ENCODE measurements around the gene ECE2. TPM values are rescaled to one million over a fixed set of nuclear protein-coding genes. Genes with fewer than 3 reads are reported as not detected.

ECE2 gene
- total and polyA plus RNA-seq, 2 experiments from 2014 or later: not detected

GRCh38 chr3:184307915-184308314, 32.1 kb downstream of the ECE2 start:
- no peaks in the 10 kb centered on the region for H3K9me3 ChIP-seq (ENCODE audit: low read depth)
- H3K79me2 ChIP-seq: peaks cover 3% of the 10 kb centered on the region
- no peak overlapping the region for H3K27ac ChIP-seq
- H3K4me2 ChIP-seq: no peak overlapping the region
- no peak for DNase-seq (ENCODE audit: low spot score)
- no peaks in the 10 kb centered on the region for H3K9me2 ChIP-seq (replicated peaks; ENCODE audit: insufficient read depth)
- 94% methylated on average over 9 of the region's 9 CpGs for WGBS (ENCODE audit: low lambda C conversion rate, missing lambda C conversion rate)
- H4K20me1 ChIP-seq (ENCODE audit: insufficient read depth, poor library complexity, severe bottlenecking): no peaks in the 10 kb centered on the region
- no peaks in the 10 kb centered on the region for H3K4me1 ChIP-seq (ENCODE audit: insufficient read depth)
- no peaks in the 10 kb centered on the region for H3K27me3 ChIP-seq
- TF ChIP-seq EZH2phosphoT487 (IDR thresholded peaks at IDR 0.05; ENCODE audit: low read depth, severe bottlenecking, unreplicated experiment) (no peak), EZH2 (IDR thresholded peaks at IDR 0.05; ENCODE audit: borderline replicate concordance) (no peak)
- TF ChIP-seq, protein P1, sequence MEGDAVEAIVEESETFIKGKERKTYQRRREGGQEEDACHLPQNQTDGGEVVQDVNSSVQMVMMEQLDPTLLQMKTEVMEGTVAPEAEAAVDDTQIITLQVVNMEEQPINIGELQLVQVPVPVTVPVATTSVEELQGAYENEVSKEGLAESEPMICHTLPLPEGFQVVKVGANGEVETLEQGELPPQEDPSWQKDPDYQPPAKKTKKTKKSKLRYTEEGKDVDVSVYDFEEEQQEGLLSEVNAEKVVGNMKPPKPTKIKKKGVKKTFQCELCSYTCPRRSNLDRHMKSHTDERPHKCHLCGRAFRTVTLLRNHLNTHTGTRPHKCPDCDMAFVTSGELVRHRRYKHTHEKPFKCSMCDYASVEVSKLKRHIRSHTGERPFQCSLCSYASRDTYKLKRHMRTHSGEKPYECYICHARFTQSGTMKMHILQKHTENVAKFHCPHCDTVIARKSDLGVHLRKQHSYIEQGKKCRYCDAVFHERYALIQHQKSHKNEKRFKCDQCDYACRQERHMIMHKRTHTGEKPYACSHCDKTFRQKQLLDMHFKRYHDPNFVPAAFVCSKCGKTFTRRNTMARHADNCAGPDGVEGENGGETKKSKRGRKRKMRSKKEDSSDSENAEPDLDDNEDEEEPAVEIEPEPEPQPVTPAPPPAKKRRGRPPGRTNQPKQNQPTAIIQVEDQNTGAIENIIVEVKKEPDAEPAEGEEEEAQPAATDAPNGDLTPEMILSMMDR (IDR thresholded peaks at IDR 0.05; ENCODE audit: poor library complexity): no peak
- H3K4me3 ChIP-seq: no peak overlapping the region
- H2AFZ ChIP-seq: no peak overlapping the region
- H3K36me3 ChIP-seq (replicated peaks; ENCODE audit: insufficient read depth, low read depth): no peaks in the 10 kb centered on the region

GRCh38 chr3:184308744-184309143, 32.9 kb downstream of the ECE2 start:
- 80% methylated on average over 7 of the region's 7 CpGs for WGBS (ENCODE audit: low lambda C conversion rate, missing lambda C conversion rate)
- no peak overlapping the region for H3K4me3 ChIP-seq
- no peak for DNase-seq (ENCODE audit: low spot score)
- no peaks in the 10 kb centered on the region for H3K4me1 ChIP-seq (ENCODE audit: insufficient read depth)
- no peak overlapping the region for H2AFZ ChIP-seq
- no peaks in the 10 kb centered on the region for H3K79me2 ChIP-seq
- H3K9me2 ChIP-seq (replicated peaks; ENCODE audit: insufficient read depth): no peaks in the 10 kb centered on the region
- H3K9me3 ChIP-seq (ENCODE audit: low read depth): no peaks in the 10 kb centered on the region
- no peaks in the 10 kb centered on the region for H4K20me1 ChIP-seq (ENCODE audit: insufficient read depth, poor library complexity, severe bottlenecking)
- TF ChIP-seq EZH2 (IDR thresholded peaks at IDR 0.05; ENCODE audit: borderline replicate concordance): no peak
- TF ChIP-seq, protein P1 (IDR thresholded peaks at IDR 0.05; ENCODE audit: poor library complexity): no peak
- TF ChIP-seq EZH2phosphoT487 (IDR thresholded peaks at IDR 0.05; ENCODE audit: low read depth, severe bottlenecking, unreplicated experiment): no peak
- no peaks in the 10 kb centered on the region for H3K27me3 ChIP-seq
- no peaks in the 10 kb centered on the region for H3K36me3 ChIP-seq (replicated peaks; ENCODE audit: insufficient read depth, low read depth)
- no peak overlapping the region for H3K4me2 ChIP-seq
- H3K27ac ChIP-seq: no peak overlapping the region

- Histone ChIP-seq H4K20me1 (ENCODE audit: insufficient read depth, poor library complexity, severe bottlenecking) (peaks cover 14% of the 10 kb centered on the region), H3K4me3 (no peak overlapping the region), H3K27me3 (no peaks in the 10 kb centered on the region), H3K27ac (no peak overlapping the region), H2AFZ (no peak overlapping the region), H3K4me2 (no peak overlapping the region), H3K9me3 (ENCODE audit: low read depth) (no peaks in the 10 kb centered on the region), H3K79me2 (peaks cover 19% of the 10 kb centered on the region), H3K4me1 (ENCODE audit: insufficient read depth) (peaks cover 3% of the 10 kb centered on the region), H3K9me2 (replicated peaks; ENCODE audit: insufficient read depth) (no peaks in the 10 kb centered on the region), H3K36me3 (replicated peaks; ENCODE audit: insufficient read depth, low read depth) (no peaks in the 10 kb centered on the region)
- no peak for TF ChIP-seq EZH2phosphoT487 (IDR thresholded peaks at IDR 0.05; ENCODE audit: low read depth, severe bottlenecking, unreplicated experiment)
- no peak for TF ChIP-seq EZH2 (IDR thresholded peaks at IDR 0.05; ENCODE audit: borderline replicate concordance)
- TF ChIP-seq, protein P1 (IDR thresholded peaks at IDR 0.05; ENCODE audit: poor library complexity): no peak
- no peak for DNase-seq (ENCODE audit: low spot score)
Observed at GRCh38 chr3:184311633-184312032, 35.8 kb downstream of the ECE2 start.

DNA sequence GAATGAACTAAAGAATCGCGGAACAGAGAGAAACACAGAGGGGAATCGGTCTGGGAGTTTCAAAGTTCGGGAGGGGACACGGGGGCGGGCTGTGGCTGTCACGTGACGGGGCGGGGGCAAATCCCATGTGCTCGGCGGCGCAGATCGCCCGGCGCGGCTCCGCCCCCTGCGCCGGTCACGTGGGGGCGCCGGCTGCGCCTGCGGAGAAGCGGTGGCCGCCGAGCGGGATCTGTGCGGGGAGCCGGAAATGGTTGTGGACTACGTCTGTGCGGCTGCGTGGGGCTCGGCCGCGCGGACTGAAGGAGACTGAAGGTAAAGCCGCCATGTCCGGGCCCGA, 38.5 kb downstream of the ECE2 start, which contains the start of gene EIF4G1:
EIF4G1 (plus strand) TSS at position 244 of the 337 bp plus-strand sequence. CDS start 1,191 bp downstream, outside the sequence.
- peak within 1 kb of the TSS; percentile 84 for H2AFZ ChIP-seq
- TF ChIP-seq EZH2phosphoT487 (IDR thresholded peaks at IDR 0.05; ENCODE audit: low read depth, severe bottlenecking, unreplicated experiment): no peak
- TF ChIP-seq, protein P1 (IDR thresholded peaks at IDR 0.05; ENCODE audit: poor library complexity): no peak
- TF ChIP-seq EZH2 (IDR thresholded peaks at IDR 0.05; ENCODE audit: borderline replicate concordance): no peak
- H3K36me3 ChIP-seq (replicated peaks; ENCODE audit: insufficient read depth, low read depth): no peaks in the 10 kb centered on the region
- no peaks in the 10 kb centered on the region for H3K9me3 ChIP-seq (ENCODE audit: low read depth)
- DNase-seq (ENCODE audit: low spot score): peak; percentile 98
- peak within 1 kb of the TSS; percentile 98 for H3K27ac ChIP-seq
- WGBS (ENCODE audit: low lambda C conversion rate, missing lambda C conversion rate): 5% methylated on average over 8 of the region's 40 CpGs
- peaks cover 22% of the 10 kb centered on the region for H3K4me1 ChIP-seq (ENCODE audit: insufficient read depth)
- peaks cover 46% of the 10 kb centered on the region for H3K79me2 ChIP-seq
- peaks cover 41% of the 10 kb centered on the region for H4K20me1 ChIP-seq (ENCODE audit: insufficient read depth, poor library complexity, severe bottlenecking)
- peak within 1 kb of the TSS; percentile 98 for H3K4me2 ChIP-seq
- peak within 1 kb of the TSS; percentile 98 for H3K4me3 ChIP-seq
- H3K9me2 ChIP-seq (replicated peaks; ENCODE audit: insufficient read depth): no peaks in the 10 kb centered on the region
- no peaks in the 10 kb centered on the region for H3K27me3 ChIP-seq

Measured in hepatocyte (in vitro differentiated cells).